Measurements from ENCODE around the gene TTBK2. TPM values are rescaled to one million over a fixed set of nuclear protein-coding genes. Genes with fewer than 3 reads are reported as not detected.

Gene TTBK2
- total RNA-seq, 4 donors from 2014 or later = 8.3 to 28.8 (median 11.8) TPM

GRCh38 chr15:42848846-42849245, 71.7 kb downstream of the TTBK2 start:
- no peak for DNase-seq (ENCODE audit: low spot score)
- ATAC-seq (ENCODE audit: low FRiP score) = no peak
- TF ChIP-seq, protein P1, sequence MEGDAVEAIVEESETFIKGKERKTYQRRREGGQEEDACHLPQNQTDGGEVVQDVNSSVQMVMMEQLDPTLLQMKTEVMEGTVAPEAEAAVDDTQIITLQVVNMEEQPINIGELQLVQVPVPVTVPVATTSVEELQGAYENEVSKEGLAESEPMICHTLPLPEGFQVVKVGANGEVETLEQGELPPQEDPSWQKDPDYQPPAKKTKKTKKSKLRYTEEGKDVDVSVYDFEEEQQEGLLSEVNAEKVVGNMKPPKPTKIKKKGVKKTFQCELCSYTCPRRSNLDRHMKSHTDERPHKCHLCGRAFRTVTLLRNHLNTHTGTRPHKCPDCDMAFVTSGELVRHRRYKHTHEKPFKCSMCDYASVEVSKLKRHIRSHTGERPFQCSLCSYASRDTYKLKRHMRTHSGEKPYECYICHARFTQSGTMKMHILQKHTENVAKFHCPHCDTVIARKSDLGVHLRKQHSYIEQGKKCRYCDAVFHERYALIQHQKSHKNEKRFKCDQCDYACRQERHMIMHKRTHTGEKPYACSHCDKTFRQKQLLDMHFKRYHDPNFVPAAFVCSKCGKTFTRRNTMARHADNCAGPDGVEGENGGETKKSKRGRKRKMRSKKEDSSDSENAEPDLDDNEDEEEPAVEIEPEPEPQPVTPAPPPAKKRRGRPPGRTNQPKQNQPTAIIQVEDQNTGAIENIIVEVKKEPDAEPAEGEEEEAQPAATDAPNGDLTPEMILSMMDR (IDR thresholded peaks at IDR 0.05) = no peak

DNA sequence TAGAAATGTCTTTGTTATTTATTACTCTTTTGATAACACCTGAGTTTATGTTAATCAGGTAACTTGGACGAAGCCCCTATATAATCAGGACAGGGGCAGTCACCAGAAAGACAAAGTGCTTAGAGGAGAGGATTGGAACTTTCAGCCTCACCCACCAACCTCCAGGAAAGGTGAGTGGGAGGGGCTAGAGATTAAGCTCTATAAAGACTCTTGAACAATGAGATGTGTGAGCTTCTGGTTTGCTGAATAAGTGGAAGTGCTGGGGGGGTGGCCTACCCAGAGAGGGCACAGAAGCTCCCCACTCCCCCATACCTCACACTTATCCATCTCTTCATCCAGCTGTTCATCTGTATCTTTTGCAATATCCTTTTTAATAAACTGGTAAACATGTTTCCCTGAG, 73.9 kb downstream of the TTBK2 start:
- TF ChIP-seq, protein P1 (IDR thresholded peaks at IDR 0.05) = no peak
- ATAC-seq (ENCODE audit: low FRiP score) (no peak), DNase-seq (ENCODE audit: low spot score) (no peak)

GRCh38 chr15:42845581-42845980, 75.0 kb downstream of the TTBK2 start:
- TF ChIP-seq, protein P1 (IDR thresholded peaks at IDR 0.05) = no peak
- DNase-seq (ENCODE audit: low spot score) (no peak), ATAC-seq (ENCODE audit: low FRiP score) (no peak)

DNA sequence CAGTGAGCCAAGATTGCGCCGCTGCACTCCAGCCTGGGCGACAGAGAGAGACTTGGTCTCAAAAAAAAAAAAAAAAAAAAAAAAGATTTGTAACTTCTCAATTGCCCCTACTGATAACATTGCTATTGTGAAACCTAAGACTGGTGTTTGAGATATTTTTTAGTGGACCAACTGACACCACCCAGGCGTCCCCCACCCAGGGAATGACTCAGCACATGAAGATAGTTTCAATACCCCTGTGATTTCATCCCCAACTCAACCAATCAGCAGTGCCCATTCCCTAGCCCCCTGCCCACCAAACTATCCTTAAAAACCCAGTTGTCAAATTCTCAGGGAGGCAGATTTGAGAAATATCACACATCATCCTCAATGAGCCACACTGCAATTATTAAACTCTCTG, 76.9 kb downstream of the TTBK2 start:
- DNase-seq (ENCODE audit: low spot score) (no peak), ATAC-seq (ENCODE audit: low FRiP score) (no peak)
- TF ChIP-seq, protein P1 (IDR thresholded peaks at IDR 0.05) = no peak

GRCh38 chr15:42836251-42836650, 84.3 kb downstream of the TTBK2 start:
- TF ChIP-seq, protein P1 (IDR thresholded peaks at IDR 0.05) = no peak
- DNase-seq (ENCODE audit: low spot score) (no peak), ATAC-seq (ENCODE audit: low FRiP score) (no peak)

DNA sequence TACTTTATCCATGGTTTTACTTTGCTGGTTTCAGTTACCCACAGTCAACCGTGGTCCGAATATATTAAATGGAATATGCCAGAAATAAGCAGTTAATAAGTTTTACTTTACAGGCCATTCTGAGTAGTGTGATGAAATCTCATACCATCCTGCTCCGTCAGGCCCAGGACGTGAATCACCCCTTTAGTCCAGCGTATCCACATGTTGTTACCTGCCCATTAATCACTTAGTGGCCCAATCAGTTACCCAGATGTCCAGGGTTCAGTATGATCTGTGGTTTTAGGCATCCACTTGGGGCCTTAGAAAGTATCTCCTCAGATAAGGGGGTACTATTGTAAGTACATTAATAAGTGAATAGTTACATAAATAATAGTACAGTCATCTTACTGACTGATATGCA, 88.0 kb downstream of the TTBK2 start:
- ATAC-seq (ENCODE audit: low FRiP score) (peak; percentile 89), DNase-seq (ENCODE audit: low spot score) (no peak)
- TF ChIP-seq, protein P1 (IDR thresholded peaks at IDR 0.05) = no peak

GRCh38 chr15:42826251-42826890, 94.2 kb downstream of the TTBK2 start:
- TF ChIP-seq, protein P1 (IDR thresholded peaks at IDR 0.05) = no peak
- ATAC-seq (ENCODE audit: low FRiP score) (no peak), DNase-seq (ENCODE audit: low spot score) (no peak)
